Activated naive CD4-positive, alpha-beta T cell treated with anti-CD3 and anti-CD28 coated beads, Interleukin-2, amount 50 U/mL, for 72 hours (primary cell): ENCODE results near the gene DPM1. TPM values are rescaled to one million over a fixed set of nuclear protein-coding genes. Genes with fewer than 3 reads are reported as not detected.

Experiments used
- ATAC-seq, 2 donors: fragments of 150-1000 bp; cut with Tn5 transposase; 2 replicates each; pipeline ENCODE4 v1.10.0; 2021; ENCODE audit warnings: mild to moderate bottlenecking in 2 of 2, moderate library complexity in 2 of 2
- DNase-seq, 2 donors: peaks; one replicate each; pipeline ENCODE4 v3.0.0; 2021 to 2022; ENCODE audit warnings: low spot score in 2 of 2
- H3K27ac Mint-ChIP-seq, 2 donors: one replicate each; pipeline ENCODE4 v1.8.0; 2022; ENCODE audit warnings: mild to moderate bottlenecking in 2 of 2, mixed read lengths in 2 of 2
- H3K36me3 Mint-ChIP-seq, 2 donors: one replicate each; pipeline ENCODE4 v1.8.0; 2022; ENCODE audit warnings: mixed read lengths in 2 of 2
- H3K9me3 Mint-ChIP-seq, 2 donors: one replicate each; pipeline ENCODE4 v1.8.0; 2022; ENCODE audit warnings: mixed read lengths in 2 of 2
- total RNA-seq, 2 donors: library from RNA; stranded (reverse); gene quantifications; one replicate each; pipeline ENCODE4 v1.2.3, GENCODE V29; 2022

Gene DPM1
- total RNA-seq, 2 donors from 2014 or later, result 53.0 to 58.0 TPM

DNA sequence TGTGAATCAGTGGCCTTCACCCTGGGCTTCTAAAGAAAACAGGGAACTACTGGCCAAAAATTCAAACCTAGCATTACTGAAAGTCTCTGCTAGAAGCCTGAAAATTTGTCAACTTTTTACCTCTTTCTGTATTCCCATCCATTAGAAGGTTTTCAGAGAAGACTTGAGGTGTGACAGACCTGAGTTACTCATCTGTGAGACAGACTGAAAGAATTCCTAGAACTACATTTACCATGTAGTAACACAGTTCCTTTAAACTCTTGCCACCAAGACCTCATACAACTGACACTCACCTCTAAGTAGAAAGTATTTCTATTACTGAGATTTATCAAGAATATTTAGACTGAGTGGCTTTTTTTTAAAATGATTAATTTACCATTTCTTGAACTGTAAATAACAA lies 4.5 kb downstream of the DPM1 start:
- H3K27ac Mint-ChIP-seq, result peak overlapping the region in 1 of 2 donors; percentile 7
- DNase-seq (no peak), ATAC-seq (no peak)
- peaks cover 8 to 16% of the 10 kb centered on the region in 2 donors for H3K36me3 Mint-ChIP-seq
- no peaks in the 10 kb centered on the region for H3K9me3 Mint-ChIP-seq

DNA sequence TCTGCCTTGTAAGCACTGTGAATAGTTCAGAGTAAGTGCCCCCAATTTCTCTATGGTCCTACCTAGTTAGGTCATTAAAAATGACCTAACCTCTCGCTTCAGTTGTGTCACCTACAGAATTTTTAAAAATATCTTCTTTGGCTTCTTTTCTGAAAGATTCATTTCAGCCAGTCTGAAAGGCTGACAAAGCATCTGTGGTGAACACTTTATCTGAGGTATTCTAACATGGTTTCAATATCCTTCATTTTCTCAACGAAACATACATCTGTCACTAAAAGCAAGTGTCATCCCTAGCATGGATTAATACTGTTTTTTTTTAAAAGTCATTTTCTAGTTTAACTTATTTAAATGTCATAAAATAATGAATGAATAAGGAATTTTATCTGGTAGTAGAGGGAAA lies 5.1 kb downstream of the DPM1 start:
- ATAC-seq (peak in 1 of 2 donors; percentile 30), DNase-seq (no peak)
- H3K9me3 Mint-ChIP-seq, result no peaks in the 10 kb centered on the region
- peaks cover 8 to 9% of the 10 kb centered on the region in 2 donors for H3K36me3 Mint-ChIP-seq
- H3K27ac Mint-ChIP-seq, result peak overlapping the region in 1 of 2 donors; percentile 81

DNA sequence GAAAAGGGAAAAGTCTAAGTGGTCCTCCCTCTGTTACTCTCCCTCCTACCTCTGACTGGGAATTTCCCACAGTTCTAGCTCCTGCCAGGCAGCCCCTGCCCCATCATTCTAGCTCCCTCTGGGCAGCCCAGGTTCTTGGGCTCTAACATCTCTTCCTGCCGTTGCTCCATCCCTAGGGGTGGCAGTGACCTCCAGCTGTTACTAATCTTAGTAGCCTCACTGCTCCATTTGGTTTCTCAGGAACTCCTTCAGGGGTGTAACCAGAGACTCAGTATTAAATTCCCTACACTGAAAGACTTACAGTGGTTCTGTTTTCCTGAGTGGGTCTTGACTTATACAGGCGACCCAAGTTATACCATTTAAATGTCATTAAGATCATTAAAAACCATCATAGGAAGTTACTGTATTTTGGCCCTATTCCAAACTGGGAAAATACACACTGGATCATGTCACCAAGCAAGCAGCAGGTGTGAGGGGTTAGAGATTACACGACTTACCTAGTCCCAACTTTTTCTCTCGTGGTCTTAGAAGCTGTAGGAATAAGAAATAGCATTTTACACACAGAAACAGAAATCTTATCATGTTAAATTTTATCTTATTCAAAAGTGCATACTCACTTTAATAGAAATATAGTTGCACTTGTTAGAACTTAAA lies 10.1 kb downstream of the DPM1 start:
- Mint-ChIP-seq H3K27ac (peak overlapping the region in 1 of 2 donors; percentile 89), H3K36me3 (peaks cover 0 to 6% of the 10 kb centered on the region in 2 donors), H3K9me3 (no peaks in the 10 kb centered on the region)
- ATAC-seq (no peak), DNase-seq (no peak)

DNA sequence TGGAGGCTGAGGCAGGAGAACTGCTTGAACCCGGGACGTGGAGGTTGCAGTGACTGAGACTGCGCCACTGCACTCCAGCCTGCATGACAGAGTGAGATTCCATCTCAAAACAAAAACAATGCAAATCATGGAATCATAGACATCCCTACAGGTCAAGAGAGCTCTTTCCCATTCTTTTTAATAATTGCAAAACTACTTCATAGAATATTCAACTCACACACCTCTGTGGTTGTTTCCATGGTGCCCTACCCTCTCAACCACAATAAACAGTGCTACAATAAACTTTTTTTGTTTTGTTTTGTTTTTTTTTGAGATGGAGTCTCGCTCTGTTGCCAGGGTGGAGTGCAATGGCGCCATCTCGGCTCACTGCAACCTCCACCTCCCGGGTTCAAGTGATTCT lies 15.3 kb downstream of the DPM1 start:
- DNase-seq, result no peak
- Mint-ChIP-seq H3K9me3 (no peaks in the 10 kb centered on the region), H3K27ac (no peak overlapping the region), H3K36me3 (peaks cover 0 to 6% of the 10 kb centered on the region in 2 donors)
- ATAC-seq, result peak in 1 of 2 donors; percentile 47

DNA sequence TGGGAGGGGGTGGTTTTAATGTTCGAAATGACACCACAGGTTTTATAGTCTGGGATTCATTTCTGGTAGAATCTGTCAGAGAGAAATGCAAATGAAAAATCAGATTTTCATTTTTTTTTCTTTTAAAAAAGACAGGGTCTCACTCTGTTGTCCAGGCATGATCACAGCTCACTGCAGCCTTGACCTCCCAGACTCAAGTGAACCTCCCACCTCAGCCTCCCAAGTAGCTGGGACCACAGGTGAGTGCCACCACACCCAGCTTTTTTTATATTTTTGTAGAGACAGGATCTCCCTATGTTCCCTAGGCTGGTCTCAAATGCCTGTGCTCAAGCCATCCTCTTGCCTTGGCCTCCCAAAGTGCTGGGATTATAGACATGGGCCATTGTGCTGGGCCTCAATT lies 24.7 kb downstream of the DPM1 start:
- no peak for DNase-seq
- H3K36me3 Mint-ChIP-seq, result peaks cover 20 to 25% of the 10 kb centered on the region in 2 donors
- no peak for ATAC-seq
- H3K27ac Mint-ChIP-seq, result no peak overlapping the region
- H3K9me3 Mint-ChIP-seq, result no peaks in the 10 kb centered on the region

DNA sequence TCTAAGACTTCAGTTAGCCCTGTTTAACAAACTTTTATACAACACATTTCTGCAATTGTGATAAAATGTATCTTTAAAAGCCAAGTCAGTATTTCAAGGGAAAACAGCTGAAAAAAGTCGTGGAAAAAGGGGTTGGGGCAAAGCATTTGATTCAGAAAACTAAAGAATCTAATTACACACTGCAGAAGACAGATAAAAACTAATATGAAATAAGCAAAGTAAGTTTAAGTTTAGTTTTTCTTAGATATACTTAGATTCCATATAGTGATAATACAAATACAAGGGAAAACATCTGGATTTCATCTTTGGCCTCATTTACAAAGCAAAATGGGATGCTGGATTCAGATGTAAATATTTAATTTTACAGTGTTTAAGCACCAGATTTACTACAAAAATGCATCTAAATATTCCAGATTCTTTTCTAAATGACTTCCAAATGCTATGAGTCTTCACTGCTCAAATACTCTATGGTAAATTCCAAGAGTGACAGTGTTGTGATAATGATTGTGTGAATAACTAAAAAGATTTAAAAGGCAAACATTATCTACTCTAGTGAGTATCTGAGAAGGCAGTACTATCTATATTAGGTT lies 25.5 kb downstream of the DPM1 start:
- DNase-seq (no peak), ATAC-seq (no peak)
- peak overlapping the region in 1 of 2 donors; percentile 95 for H3K27ac Mint-ChIP-seq
- peaks cover 24 to 33% of the 10 kb centered on the region in 2 donors for H3K36me3 Mint-ChIP-seq
- H3K9me3 Mint-ChIP-seq, result no peaks in the 10 kb centered on the region

DNA sequence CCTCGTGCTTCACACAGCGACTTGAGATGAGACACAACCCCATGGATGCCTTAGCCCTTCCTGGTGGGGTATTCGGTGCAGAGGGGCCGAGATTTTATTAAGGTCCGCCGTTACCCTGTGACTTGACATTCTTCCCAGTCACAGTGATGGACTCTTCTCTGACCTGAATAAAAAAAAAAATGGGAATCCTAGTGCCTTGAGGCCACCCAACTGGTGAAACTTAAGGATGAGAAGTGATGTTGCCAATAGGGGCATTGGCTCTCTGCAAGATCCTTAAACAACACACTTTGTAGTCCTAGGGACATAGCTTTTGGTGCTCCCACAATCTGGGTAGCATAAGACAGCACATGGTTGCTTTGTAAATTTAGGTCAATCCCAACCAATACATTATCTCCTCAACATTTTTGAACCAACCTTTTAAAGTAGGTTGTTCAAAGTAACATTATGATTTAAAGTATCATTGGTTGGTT lies 26.3 kb downstream of the DPM1 start:
- Mint-ChIP-seq H3K27ac (peak overlapping the region; percentile 74 to 95), H3K9me3 (no peaks in the 10 kb centered on the region), H3K36me3 (peaks cover 24 to 40% of the 10 kb centered on the region in 2 donors)
- no peak for ATAC-seq
- DNase-seq, result no peak

DNA sequence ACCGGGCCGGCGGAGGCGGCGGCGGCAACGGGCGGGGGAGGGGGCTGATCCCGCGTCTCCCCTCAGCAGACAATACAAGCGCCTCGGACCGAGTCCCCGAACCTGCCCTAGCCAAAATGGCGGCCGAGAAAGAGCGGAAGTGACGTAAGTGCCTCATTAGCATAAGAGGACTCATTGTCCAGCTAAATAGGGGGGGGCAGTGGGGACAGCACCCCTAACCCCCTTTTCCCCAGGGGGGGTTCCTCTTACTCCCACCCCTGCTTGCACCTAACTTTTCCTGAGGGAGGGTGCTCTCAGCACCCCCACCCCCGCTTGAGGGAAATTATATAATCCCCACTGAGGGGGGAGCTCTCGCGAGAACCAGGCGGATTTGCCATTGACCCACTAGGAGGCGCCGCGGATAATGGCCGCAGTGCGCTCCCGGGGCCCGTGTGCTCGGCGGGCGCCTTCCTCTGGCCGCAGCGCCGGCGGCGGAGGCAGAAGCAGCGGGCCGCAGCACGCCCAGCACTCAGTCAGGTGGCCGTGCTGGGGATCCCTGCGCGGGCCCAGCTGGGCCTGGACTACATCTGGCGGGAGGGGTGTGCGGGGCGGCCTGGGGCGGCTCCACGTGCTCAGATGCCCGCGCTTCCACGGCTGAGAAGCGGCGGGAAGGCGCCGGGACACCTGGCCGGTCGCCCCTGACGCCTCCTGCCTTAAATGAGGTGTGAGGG lies 26.9 kb downstream of the DPM1 start, which contains the start of gene ADNP:
Gene ADNP (minus strand): TSS at position 132 of the 710 bp plus-strand sequence. CDS start 27,441 bp downstream, outside the sequence.
- H3K27ac Mint-ChIP-seq, result peak within 1 kb of the TSS; percentile 93 to 95
- peaks cover 24 to 46% of the 10 kb centered on the region in 2 donors for H3K36me3 Mint-ChIP-seq
- peak; percentile 83 to 88 for DNase-seq
- peak; percentile 74 to 76 for ATAC-seq
- H3K9me3 Mint-ChIP-seq, result no peaks in the 10 kb centered on the region

DNA sequence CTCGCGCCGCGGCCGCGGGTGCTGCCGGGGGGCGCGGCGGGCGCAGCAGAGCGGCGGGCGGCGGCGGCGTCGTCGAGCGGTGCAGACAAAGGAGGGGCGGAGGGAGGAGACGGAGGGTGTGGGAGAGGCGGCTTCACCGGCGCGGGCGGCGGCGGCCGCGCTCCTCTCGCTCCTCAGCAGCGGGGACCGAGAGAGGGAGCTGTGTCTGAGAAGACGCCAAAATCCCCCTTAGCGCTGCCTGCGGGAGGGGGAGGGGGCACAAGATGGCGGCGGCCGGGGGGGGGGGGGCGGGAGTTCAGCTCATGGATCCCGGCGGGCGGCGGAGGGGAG lies 27.4 kb downstream of the DPM1 start:
- H3K36me3 Mint-ChIP-seq, result peaks cover 24 to 47% of the 10 kb centered on the region in 2 donors
- H3K9me3 Mint-ChIP-seq, result no peaks in the 10 kb centered on the region
- peak; percentile 15 to 47 for ATAC-seq
- peak overlapping the region in 1 of 2 donors; percentile 95 for H3K27ac Mint-ChIP-seq
- DNase-seq, result no peak

DNA sequence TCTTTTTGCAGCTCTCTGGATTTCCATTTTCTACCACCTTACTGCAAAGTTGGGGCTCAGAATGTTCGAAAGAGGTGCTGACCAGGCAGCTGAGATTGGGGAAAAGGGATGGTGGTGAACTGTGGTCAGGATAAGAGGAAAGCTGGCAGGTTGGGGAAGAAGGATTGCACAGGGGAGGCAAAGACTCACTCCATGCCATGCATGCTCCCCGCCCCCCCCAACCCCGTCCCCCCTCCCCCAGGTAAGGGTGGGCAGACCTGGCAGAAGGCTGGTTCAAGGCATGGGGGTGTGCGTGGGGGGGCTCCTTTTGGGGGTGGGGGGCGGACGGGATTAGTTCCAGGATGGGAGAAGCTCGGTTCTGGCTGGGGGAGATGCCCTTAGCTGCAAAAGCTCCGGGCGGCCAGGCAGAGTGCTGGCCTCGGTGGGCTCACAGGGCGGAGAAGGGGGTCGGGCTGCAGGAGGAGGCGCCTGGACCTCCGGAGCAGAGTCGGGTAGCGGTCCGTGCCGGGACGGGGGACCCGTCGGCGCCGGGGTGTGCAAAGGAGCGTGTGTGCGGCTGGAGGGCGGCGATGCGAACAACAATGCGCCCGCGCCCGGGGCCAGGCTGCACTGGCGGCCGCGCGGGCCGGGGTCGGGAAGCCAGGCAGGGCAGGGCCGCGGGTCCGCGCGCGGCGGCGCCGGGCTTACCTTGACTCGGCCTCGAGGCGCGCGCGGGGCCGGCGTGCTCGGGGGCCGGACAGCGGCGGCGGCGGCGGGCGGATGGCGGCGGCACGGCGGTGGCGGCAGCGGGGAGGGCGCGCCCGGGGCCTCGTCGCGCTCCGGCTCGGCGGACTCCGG lies 28.0 kb downstream of the DPM1 start:
- ATAC-seq (peak in 1 of 2 donors; percentile 5), DNase-seq (peak; percentile 39 to 62)
- Mint-ChIP-seq H3K36me3 (peaks cover 24 to 53% of the 10 kb centered on the region in 2 donors), H3K9me3 (no peaks in the 10 kb centered on the region), H3K27ac (peak overlapping the region; percentile 95 to 96)

DNA sequence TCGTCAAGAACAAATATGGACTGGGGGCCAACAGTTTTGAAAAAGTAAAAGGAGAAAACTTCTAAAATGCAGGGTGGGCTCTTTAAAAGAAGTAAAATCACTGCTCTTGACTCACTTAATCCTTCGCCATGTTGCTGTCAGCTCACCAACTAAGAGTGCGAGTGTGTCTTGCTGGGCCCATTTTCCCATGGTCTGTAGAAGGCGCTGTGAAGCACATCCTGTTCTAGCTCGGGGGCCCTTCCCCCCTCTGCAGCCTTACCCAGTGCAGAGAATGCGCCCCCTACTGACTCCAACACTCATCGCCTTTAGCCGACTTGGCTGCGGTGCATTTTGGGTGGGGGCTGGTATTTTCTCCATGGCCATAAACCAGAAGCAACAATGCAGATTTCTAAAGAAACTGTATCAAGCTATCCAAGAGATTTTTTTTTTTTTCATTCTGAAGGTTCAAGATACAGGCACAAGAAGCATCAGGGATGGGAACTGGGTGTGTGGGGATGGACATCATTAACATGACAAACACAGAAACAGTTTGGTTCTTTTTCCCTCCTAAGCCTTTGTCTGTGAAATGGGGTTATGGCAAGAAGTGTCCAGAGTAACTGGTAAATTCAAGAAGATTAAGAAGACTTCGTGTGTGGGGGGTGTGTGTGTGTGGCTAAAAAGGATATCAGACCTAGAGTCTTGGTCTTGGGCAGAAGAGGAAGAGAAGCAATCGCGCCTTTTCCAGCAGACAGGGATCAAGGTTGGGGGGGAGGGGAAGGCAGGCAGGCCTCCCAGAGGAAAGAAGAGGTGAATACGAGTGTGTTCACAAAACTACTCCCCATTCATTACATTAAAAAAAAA lies 28.8 kb downstream of the DPM1 start:
- H3K9me3 Mint-ChIP-seq, result no peaks in the 10 kb centered on the region
- peak overlapping the region; percentile 95 to 96 for H3K27ac Mint-ChIP-seq
- ATAC-seq, result peak; percentile 75 to 77
- peaks cover 24 to 59% of the 10 kb centered on the region in 2 donors for H3K36me3 Mint-ChIP-seq
- peak; percentile 85 to 93 for DNase-seq

DNA sequence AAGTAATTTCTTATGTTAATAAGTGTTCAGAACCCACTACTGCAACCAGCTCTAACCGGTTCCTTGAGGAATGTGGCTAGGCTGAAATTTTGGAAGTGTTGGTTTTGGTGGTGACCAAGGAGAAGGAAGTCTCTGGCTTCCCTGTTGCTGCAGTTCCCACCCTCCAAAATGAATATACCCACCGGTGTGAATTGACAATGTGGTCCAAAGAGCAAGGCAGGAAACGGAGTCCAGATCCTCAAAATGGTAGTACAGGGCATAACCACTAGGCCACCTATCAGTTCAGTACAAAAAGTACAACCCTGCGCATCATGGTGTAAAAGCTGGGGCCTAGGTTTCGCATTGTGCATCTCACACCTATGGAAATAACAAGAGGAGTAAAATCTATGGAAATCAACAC lies 29.9 kb downstream of the DPM1 start:
- Mint-ChIP-seq H3K9me3 (no peaks in the 10 kb centered on the region), H3K27ac (no peak overlapping the region), H3K36me3 (peaks cover 24 to 52% of the 10 kb centered on the region in 2 donors)
- ATAC-seq, result no peak
- DNase-seq, result no peak

DNA sequence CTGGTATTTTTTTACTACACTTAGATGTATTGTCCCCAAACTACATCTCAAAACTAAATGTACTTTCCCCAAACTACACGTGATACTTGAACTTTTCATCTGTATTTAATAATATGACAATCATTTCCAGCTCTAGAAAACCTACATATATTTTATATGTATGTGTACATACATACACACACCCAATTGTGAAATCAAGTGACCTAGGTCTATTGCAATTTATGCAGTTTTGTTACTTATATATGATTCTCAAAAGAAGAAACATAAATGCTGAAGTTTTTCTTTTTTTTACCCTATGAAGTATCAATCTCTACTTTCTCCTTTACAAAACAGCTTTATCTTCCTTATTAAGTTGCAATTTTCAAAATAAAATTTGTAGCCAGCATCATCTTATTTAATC lies 31.8 kb downstream of the DPM1 start:
- no peak for DNase-seq
- Mint-ChIP-seq H3K27ac (no peak overlapping the region), H3K9me3 (no peaks in the 10 kb centered on the region), H3K36me3 (peaks cover 24 to 59% of the 10 kb centered on the region in 2 donors)
- ATAC-seq, result no peak

DNA sequence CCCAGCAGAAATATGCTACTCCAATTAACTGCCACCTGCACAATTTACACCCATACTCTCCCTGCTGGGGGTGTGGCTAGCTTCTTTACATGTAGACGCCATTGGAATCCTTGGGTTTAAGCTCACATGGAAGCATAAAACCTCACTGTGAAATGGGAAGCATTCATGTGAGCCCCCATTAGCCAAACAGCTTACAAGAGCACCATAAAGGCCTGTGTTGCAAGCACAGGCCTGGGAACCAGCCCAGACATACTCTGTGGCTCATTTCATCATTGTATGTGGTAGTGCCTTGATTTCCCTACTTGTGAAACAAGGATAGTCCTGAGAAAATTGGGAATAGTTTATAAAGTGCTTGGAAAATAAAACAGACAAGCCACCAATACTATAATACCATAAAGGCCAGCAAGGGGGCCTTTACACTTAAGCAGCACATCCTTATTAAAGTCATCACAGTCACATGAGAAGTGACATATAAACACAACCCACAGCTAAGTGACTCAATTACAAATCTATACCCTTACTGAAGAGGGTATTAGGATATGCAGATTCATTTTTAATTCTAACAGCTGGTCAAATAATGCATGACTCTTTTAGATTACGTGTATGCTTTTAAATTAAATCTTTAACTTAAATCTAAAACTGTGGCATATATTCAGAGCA lies 33.9 kb downstream of the DPM1 start:
- ATAC-seq (no peak), DNase-seq (no peak)
- no peak overlapping the region for H3K27ac Mint-ChIP-seq
- no peaks in the 10 kb centered on the region for H3K9me3 Mint-ChIP-seq
- peaks cover 13 to 53% of the 10 kb centered on the region in 2 donors for H3K36me3 Mint-ChIP-seq

DNA sequence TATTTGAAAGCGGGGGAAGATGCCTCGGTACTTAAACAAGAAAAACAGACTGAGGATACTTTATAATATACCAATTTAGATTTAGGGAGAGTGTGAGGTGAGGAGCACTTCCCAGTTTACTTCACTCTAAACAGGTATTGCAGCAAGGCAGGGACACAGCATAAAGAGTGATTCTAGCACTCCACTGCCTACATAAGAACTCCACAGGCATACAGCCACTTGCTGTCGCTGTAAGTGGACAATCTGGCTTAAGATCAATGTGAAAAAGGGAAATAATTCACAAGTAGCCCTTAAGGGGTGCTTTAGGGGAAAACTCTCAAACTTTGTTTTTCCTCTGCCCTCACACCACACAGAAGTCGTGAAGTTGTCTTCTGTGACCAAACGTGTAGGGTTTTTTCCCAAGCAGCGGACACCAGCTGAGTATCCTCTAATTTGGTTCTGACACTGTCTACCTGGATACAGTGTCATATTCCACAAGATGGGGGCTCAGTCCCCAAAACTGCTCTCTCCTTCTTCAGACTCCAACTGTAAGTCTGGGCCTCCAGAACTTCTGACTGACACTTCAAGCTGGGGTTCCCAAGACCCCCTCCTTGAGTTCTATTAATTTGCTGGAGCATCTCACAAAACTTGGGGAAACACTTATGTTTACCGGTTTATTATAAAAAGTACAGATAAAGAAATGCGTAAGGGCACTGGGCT lies 36.4 kb downstream of the DPM1 start:
- H3K36me3 Mint-ChIP-seq, result peaks cover 0 to 36% of the 10 kb centered on the region in 2 donors
- ATAC-seq (no peak), DNase-seq (no peak)
- H3K9me3 Mint-ChIP-seq, result no peaks in the 10 kb centered on the region
- peak overlapping the region in 1 of 2 donors; percentile 92 for H3K27ac Mint-ChIP-seq
